Effector memory CD4-positive, alpha-beta T cell (primary cell): ENCODE results near the gene KLRG1.

Experiments used
- DNase-seq, 3 donors: peaks; one replicate each; pipeline ENCODE4 v3.0.0-alpha.2; 2020
- H3K27ac ChIP-seq: 2 replicates; pipeline ENCODE4 v1.7.0; 2013; ENCODE audit warnings: mild to moderate bottlenecking, low read length, moderate library complexity; ENCODE audit not compliant: insufficient read depth, poor library complexity, severe bottlenecking
- H3K27me3 ChIP-seq: replicated peaks from 2 replicates; pipeline ENCODE4 v1.7.0; 2013; ENCODE audit warnings: mild to moderate bottlenecking, low read length; ENCODE audit not compliant: insufficient read depth, control insufficient read depth, poor library complexity, severe bottlenecking
- H3K36me3 ChIP-seq: 2 replicates; pipeline ENCODE4 v1.7.0; 2013; ENCODE audit warnings: mild to moderate bottlenecking, low read length, moderate library complexity; ENCODE audit not compliant: control insufficient read depth, insufficient read depth
- H3K4me1 ChIP-seq: 2 replicates; pipeline ENCODE4 v1.7.0; 2013; ENCODE audit warnings: low read length, mild to moderate bottlenecking; ENCODE audit not compliant: control insufficient read depth, insufficient read depth, poor library complexity, severe bottlenecking
- H3K4me3 ChIP-seq: 2 replicates; pipeline ENCODE4 v1.7.0; 2013; ENCODE audit warnings: low read length, low read depth, mild to moderate bottlenecking; ENCODE audit not compliant: insufficient read depth, poor library complexity, severe bottlenecking
- H3K9me3 ChIP-seq: 2 replicates; pipeline ENCODE4 v1.7.0; 2013; ENCODE audit warnings: mild to moderate bottlenecking, low read length, moderate library complexity; ENCODE audit not compliant: control insufficient read depth

KLRG1 gene

DNA sequence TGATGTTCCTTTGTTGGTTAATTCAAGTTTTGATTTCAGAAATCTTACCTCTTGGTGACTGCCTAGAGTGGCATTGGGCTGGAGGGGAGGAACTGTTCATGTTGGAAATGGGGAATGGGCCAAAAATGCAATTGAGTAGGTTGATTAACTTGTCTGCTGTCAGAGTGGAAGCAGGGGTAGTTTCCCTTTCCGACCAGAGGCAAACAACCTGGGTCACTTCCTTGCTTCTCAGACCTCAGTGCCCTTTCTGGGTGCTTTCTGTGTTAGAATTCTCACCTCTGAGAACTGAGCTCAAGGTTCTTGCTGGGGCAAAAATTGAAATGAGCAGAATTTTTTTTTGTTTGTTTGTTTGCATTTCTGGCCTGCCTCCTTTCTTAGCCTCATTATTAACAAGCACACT lies 37.6 kb upstream of the KLRG1 start:
- H3K27me3 ChIP-seq, result no peaks in the 10 kb centered on the region
- peak overlapping the region; percentile 11 for H3K4me3 ChIP-seq
- peak in 1 of 3 donors; percentile 19 for DNase-seq
- peak overlapping the region; percentile 99 for H3K27ac ChIP-seq
- H3K4me1 ChIP-seq, result peaks cover 49% of the 10 kb centered on the region
- H3K36me3 ChIP-seq, result no peaks in the 10 kb centered on the region
- no peaks in the 10 kb centered on the region for H3K9me3 ChIP-seq

DNA sequence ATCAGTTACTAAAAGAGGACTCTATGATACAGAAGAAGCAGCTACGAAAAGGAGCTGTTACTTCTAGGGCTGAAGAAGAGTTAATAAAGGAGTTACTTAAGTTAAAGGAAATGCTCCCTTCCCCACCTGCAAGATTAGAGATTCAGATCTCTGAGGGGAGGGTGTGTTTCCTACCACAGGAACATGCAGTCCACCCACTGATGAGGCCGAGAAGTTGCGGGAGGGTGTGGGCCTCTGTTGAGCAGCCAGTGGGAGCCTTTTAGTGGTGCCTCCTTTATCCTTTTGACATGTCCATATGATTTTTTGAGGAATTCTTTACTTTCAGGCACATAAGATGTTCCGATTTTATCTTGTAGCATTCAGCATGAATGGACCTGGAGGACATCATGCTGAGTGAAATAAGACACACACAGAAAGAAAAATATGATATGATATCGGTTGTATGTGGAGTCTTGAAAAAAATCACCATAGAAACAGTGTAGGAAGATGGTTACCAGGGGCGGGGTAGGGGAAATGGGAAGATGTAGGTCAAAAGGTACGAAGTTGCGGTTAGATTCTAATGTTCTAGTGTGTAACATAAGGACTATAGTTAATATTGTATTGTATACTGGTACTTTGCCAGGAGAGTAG lies 35.5 kb upstream of the KLRG1 start:
- peak overlapping the region; percentile 99 for H3K27ac ChIP-seq
- H3K4me3 ChIP-seq, result peak overlapping the region; percentile 9
- no peaks in the 10 kb centered on the region for H3K36me3 ChIP-seq
- H3K9me3 ChIP-seq, result no peaks in the 10 kb centered on the region
- H3K4me1 ChIP-seq, result peaks cover 57% of the 10 kb centered on the region
- DNase-seq, result peak; percentile 60 to 67 (median 64)
- no peaks in the 10 kb centered on the region for H3K27me3 ChIP-seq

DNA sequence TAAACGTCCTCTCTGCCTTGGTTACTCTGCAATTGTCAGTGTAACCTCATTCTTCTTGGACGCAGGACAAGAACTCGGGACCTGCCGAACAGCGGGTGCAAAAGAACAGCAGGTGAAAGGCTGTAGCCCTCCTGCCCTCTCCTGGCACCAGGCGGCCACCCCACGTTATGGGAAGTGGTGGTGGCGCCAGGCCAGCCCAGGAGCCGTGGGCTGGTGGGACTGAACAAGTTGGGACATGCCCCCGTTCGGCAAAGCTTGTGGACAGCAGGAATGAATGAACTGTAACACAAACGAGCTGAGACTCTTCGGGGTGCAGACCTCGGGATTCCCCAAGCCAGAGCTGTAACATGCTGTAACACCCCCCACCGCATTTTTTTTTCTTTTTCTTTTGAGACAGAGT lies 33.3 kb upstream of the KLRG1 start:
- no peak overlapping the region for H3K27ac ChIP-seq
- no peak overlapping the region for H3K4me3 ChIP-seq
- H3K4me1 ChIP-seq, result peaks cover 78% of the 10 kb centered on the region
- no peaks in the 10 kb centered on the region for H3K27me3 ChIP-seq
- DNase-seq, result no peak
- no peaks in the 10 kb centered on the region for H3K9me3 ChIP-seq
- no peaks in the 10 kb centered on the region for H3K36me3 ChIP-seq

DNA sequence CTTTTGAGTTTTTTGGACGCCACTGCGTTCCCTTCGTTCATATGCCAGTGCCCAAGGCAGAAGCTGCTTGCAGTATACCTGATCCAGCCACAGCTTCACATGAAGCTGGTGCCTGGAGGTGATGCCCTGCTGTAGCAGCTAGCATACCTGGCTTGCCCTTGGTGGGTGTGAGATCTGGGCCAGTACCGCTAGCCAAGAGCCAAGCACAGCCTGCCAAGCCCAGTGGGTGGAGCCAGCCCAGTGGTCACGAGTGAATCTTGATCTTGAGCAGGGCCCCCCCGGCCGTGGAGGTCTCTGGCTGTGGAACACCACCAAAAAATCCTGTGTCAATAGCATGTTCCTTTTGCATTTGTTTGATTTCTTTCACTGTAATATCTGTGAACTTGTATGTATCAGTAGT lies 32.6 kb upstream of the KLRG1 start:
- Histone ChIP-seq H3K4me1 (peaks cover 75% of the 10 kb centered on the region), H3K27ac (no peak overlapping the region), H3K4me3 (no peak overlapping the region)

GRCh38 chr12:8957561-8957960 lies 31.8 kb upstream of the KLRG1 start:
- no peaks in the 10 kb centered on the region for H3K27me3 ChIP-seq
- no peaks in the 10 kb centered on the region for H3K36me3 ChIP-seq
- H3K4me1 ChIP-seq, result peaks cover 68% of the 10 kb centered on the region
- no peak overlapping the region for H3K4me3 ChIP-seq
- DNase-seq, result no peak
- no peaks in the 10 kb centered on the region for H3K9me3 ChIP-seq
- H3K27ac ChIP-seq, result no peak overlapping the region

More for the DNA sequence above, 32.6 kb upstream of the KLRG1 start:
- H3K36me3 ChIP-seq, result no peaks in the 10 kb centered on the region
- H3K9me3 ChIP-seq, result no peaks in the 10 kb centered on the region
- H3K27me3 ChIP-seq, result no peaks in the 10 kb centered on the region
- DNase-seq, result no peak

- no peaks in the 10 kb centered on the region for H3K9me3 ChIP-seq
- H3K36me3 ChIP-seq, result no peaks in the 10 kb centered on the region
- no peaks in the 10 kb centered on the region for H3K27me3 ChIP-seq
- peak overlapping the region; percentile 10 for H3K27ac ChIP-seq
- DNase-seq, result no peak
- H3K4me3 ChIP-seq, result no peak overlapping the region
- peaks cover 63% of the 10 kb centered on the region for H3K4me1 ChIP-seq
Measured at GRCh38 chr12:8958066-8958465, 31.3 kb upstream of the KLRG1 start.

DNA sequence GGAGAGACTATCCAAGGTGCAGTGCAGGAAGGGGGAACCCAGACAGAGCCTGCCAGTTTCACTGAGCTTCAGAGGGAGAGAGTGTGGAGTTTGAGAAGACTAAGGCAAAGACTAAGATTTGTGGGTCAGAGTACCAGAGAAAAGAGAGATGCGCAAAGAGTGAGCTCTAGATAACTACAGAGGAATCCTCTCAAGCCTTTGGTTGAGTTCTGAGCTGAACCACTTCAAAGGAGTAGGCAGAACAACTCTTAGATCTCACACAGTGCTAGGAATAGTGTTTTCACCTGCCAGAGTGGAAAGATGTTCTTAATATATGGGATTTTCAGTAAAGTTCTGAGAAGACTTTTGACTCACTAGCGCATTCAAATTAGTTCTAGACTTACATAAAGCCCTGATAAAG lies 29.2 kb upstream of the KLRG1 start:
- Histone ChIP-seq H3K27ac (peak overlapping the region; percentile 38), H3K4me1 (peaks cover 49% of the 10 kb centered on the region), H3K36me3 (no peaks in the 10 kb centered on the region), H3K4me3 (no peak overlapping the region), H3K27me3 (no peaks in the 10 kb centered on the region), H3K9me3 (no peaks in the 10 kb centered on the region)
- no peak for DNase-seq

DNA sequence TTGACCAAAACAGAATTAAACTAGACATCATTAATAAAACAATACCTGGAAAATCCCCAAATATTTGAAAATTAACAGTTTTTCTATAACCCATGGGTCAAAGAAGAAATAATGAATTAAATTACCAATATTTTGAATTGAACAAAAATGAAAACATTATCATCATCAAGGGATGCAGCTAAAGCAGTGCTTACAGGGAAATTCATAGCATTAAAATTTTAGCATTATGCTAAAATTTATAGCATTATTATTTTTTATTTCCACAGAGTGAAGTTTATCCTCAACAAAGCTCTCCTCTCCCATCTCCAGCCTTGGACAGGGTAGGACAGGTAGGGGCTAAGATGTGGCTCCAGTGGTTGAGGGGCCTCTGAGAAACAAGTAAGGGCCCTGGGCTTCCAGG lies 20.6 kb upstream of the KLRG1 start:
- no peaks in the 10 kb centered on the region for H3K27me3 ChIP-seq
- no peaks in the 10 kb centered on the region for H3K36me3 ChIP-seq
- no peaks in the 10 kb centered on the region for H3K4me1 ChIP-seq
- DNase-seq, result no peak
- no peak overlapping the region for H3K4me3 ChIP-seq
- peaks cover 12% of the 10 kb centered on the region for H3K9me3 ChIP-seq
- H3K27ac ChIP-seq, result no peak overlapping the region

DNA sequence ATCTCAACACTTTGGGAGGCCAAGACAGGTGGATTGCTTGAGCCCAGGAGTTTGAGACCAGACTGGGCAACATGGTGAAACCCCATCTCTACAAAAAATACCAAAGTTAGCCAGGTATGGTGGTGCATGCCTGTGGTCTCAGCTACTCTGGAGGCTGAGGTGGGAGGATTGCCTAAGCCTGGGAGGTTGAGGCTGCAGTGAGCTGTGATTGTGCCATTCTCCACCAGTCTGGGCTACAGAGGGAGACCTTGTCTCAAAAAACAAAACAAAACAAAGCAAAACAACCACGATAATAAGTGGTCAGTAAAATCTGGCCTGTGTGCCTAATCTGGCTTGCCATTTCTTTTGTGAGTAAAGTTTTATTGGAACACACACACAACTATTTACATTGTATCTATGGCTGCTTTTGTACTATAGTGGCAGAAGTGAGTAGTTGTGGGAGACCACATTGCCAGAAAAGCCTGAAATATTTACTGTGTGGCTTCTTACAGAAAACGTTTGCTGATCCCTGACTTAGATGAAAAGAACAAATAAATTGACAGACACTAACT lies 19.4 kb upstream of the KLRG1 start:
- no peaks in the 10 kb centered on the region for H3K4me1 ChIP-seq
- H3K4me3 ChIP-seq, result no peak overlapping the region
- DNase-seq, result no peak
- H3K9me3 ChIP-seq, result peaks cover 12% of the 10 kb centered on the region
- H3K27ac ChIP-seq, result no peak overlapping the region
- H3K27me3 ChIP-seq, result no peaks in the 10 kb centered on the region
- no peaks in the 10 kb centered on the region for H3K36me3 ChIP-seq

- Histone ChIP-seq H3K4me1 (no peaks in the 10 kb centered on the region), H3K36me3 (no peaks in the 10 kb centered on the region), H3K27me3 (no peaks in the 10 kb centered on the region), H3K9me3 (peaks cover 12% of the 10 kb centered on the region), H3K4me3 (no peak overlapping the region), H3K27ac (no peak overlapping the region)
- DNase-seq, result no peak
Measured at GRCh38 chr12:8970432-8970831, 18.9 kb upstream of the KLRG1 start.
